Measurements from ENCODE around the gene ZSWIM6. TPM values are rescaled to one million over a fixed set of nuclear protein-coding genes. Genes with fewer than 3 reads are reported as not detected.

ZSWIM6 gene
- total RNA-seq, 1 donor from 2014 or later, result 5.9 TPM

- intact Hi-C loops (cut with micrococcal nuclease), result loop anchor here (1.0 to 10.0 kb wide), 5 partner anchors 50 to 1246 kb away; partner anchors contain the start of gene LRRC70
Observed at GRCh38 chr5:61330845-61331406, 1.1 kb upstream of the ZSWIM6 start.

- intact Hi-C loops (cut with micrococcal nuclease), result loop anchor here (1.0 to 10.0 kb wide), 10 partner anchors 76 to 1245 kb away; partner anchors contain the start of genes DEPDC1B, ERCC8, IPO11 and LRRC70
Observed at GRCh38 chr5:61332358-61332749, 296 bp downstream of the ZSWIM6 start.

- intact Hi-C loops (cut with micrococcal nuclease), result loop anchor here (1.0 to 10.0 kb wide), 10 partner anchors 75 to 1244 kb away; partner anchors contain the start of genes DEPDC1B, ERCC8, IPO11 and LRRC70
Observed at GRCh38 chr5:61332851-61333320, 828 bp downstream of the ZSWIM6 start.

GRCh38 chr5:61333321-61333953, 1.4 kb downstream of the ZSWIM6 start:
- intact Hi-C loops (cut with micrococcal nuclease), result loop anchor here (2.0 to 10.0 kb wide), 4 partner anchors 201 to 1244 kb away; partner anchors contain the start of gene LRRC70

GRCh38 chr5:61333954-61334867, 2.2 kb downstream of the ZSWIM6 start:
- intact Hi-C loops (cut with micrococcal nuclease), result loop anchor here (2.0 to 10.0 kb wide), 4 partner anchors 201 to 1243 kb away; partner anchors contain the start of gene LRRC70

- intact Hi-C loops (cut with micrococcal nuclease), result loop anchor here (5.0 to 10.0 kb wide), 3 partner anchors 290 to 1242 kb away; partner anchors contain the start of gene LRRC70
Observed at GRCh38 chr5:61334868-61335615, 3.0 kb downstream of the ZSWIM6 start.

GRCh38 chr5:61339764-61340163, 7.7 kb downstream of the ZSWIM6 start:
- intact Hi-C loops (cut with micrococcal nuclease), result loop anchor here (10.0 kb wide), 1 partner anchor 285 kb away; no protein-coding TSS in a partner anchor

- intact Hi-C loops (cut with micrococcal nuclease), result no loop called here
Observed at GRCh38 chr5:61340775-61341361, 8.8 kb downstream of the ZSWIM6 start.

- intact Hi-C loops (cut with micrococcal nuclease), result no loop called here
Observed at GRCh38 chr5:61342071-61342501, 10.0 kb downstream of the ZSWIM6 start.

GRCh38 chr5:61344187-61344944, 12.3 kb downstream of the ZSWIM6 start:
- intact Hi-C loops (cut with micrococcal nuclease), result no loop called here

- intact Hi-C loops (cut with micrococcal nuclease), result no loop called here
Observed at GRCh38 chr5:61346511-61346910, 14.5 kb downstream of the ZSWIM6 start.

GRCh38 chr5:61347080-61347479, 15.0 kb downstream of the ZSWIM6 start:
- intact Hi-C loops (cut with micrococcal nuclease), result no loop called here

- intact Hi-C loops (cut with micrococcal nuclease), result no loop called here
Observed at GRCh38 chr5:61348447-61348846, 16.4 kb downstream of the ZSWIM6 start.

- intact Hi-C loops (cut with micrococcal nuclease), result no loop called here
Observed at GRCh38 chr5:61349935-61350334, 17.9 kb downstream of the ZSWIM6 start.

GRCh38 chr5:61350535-61350934, 18.5 kb downstream of the ZSWIM6 start:
- intact Hi-C loops (cut with micrococcal nuclease), result no loop called here

- intact Hi-C loops (cut with micrococcal nuclease), result no loop called here
Observed at GRCh38 chr5:61351733-61352132, 19.7 kb downstream of the ZSWIM6 start.

- intact Hi-C loops (cut with micrococcal nuclease), result no loop called here
Observed at GRCh38 chr5:61352180-61352579, 20.1 kb downstream of the ZSWIM6 start.

- intact Hi-C loops (cut with micrococcal nuclease), result no loop called here
Observed at GRCh38 chr5:61352612-61353156, 20.6 kb downstream of the ZSWIM6 start.

GRCh38 chr5:61353293-61353692, 21.2 kb downstream of the ZSWIM6 start:
- intact Hi-C loops (cut with micrococcal nuclease), result no loop called here

Measured in T-helper 1 cell treated with Interleukin-12 subunit alpha and Interleukin-12 subunit beta and Interleukin-4 antibody, amounts not matched to agents 30 ng/mL and 1 ng/mL, for 36 hours (primary cell).